Bronchus fibroblast of lung (primary cell): Measurements from ENCODE around the gene RABL6. TPM values are rescaled to one million over a fixed set of nuclear protein-coding genes. Genes with fewer than 3 reads are reported as not detected.

ENCODE experiments used
- total RNA-seq: library from RNA; depleted of rRNA; stranded (reverse); fragments of >200 nt; gene quantifications from 2 replicates; pipeline ENCODE4 v1.2.3, GENCODE V29; 2015

The RABL6 gene
- 85.8 and 89.3 TPM in 2 replicates for total RNA-seq

GRCh38 chr9:136807281-136808074, at the start of gene RABL6:
TSS of gene RABL6 (plus strand) at chr9:136807948. CDS start at chr9:136808197, 249 bp downstream.

GRCh38 chr9:136764301-136764891, 43.4 kb upstream of the RABL6 start, which contains the start of gene LCN15:
TSS of gene LCN15 (minus strand) at chr9:136764518. CDS start at chr9:136764488, 30 bp downstream.

GRCh38 chr9:136790640-136791515, 16.9 kb upstream of the RABL6 start, which contains the start of gene TMEM141:
TSS of gene TMEM141 (plus strand) at chr9:136791344. CDS start at chr9:136791371, 27 bp downstream.

GRCh38 chr9:136796238-136796774, 11.4 kb upstream of the RABL6 start, which contains the start of gene CCDC183:
TSS of gene CCDC183 (plus strand) at chr9:136796338. CDS start at chr9:136796398, 60 bp downstream.

GRCh38 chr9:136842380-136842948, 34.7 kb downstream of the RABL6 start, which contains the start of gene AJM1:
TSS of gene AJM1 (plus strand) at chr9:136842478. CDS start at chr9:136844415, 1,937 bp downstream.

GRCh38 chr9:136849038-136849959, 41.6 kb downstream of the RABL6 start, which contains the start of gene PHPT1:
TSS of gene PHPT1 (plus strand) at chr9:136849409. CDS start at chr9:136849431, 22 bp downstream.

GRCh38 chr9:136851941-136852663, 44.4 kb downstream of the RABL6 start, which contains the start of gene MAMDC4:
TSS of gene MAMDC4 (plus strand) at chr9:136852346. CDS start at chr9:136852417, 71 bp downstream.

GRCh38 chr9:136885950-136886578, 78.3 kb downstream of the RABL6 start, which contains the start of gene TRAF2:
TSS of gene TRAF2 (plus strand) at chr9:136886516. CDS start at chr9:136898741, 12,225 bp downstream.

Other genes with a start within 250 kb of the RABL6 start
- gene EGFL7, start 145.0 kb upstream of the RABL6 start, total RNA-seq, result 2.1 and 2.4 TPM in 2 replicates
- gene AGPAT2, start 120.5 kb upstream of the RABL6 start, total RNA-seq, result 35.5 and 36.6 TPM in 2 replicates
- gene DIPK1B, start 95.4 kb upstream of the RABL6 start, total RNA-seq, result 1.5 and 2.5 TPM in 2 replicates
- not detected in 2 replicates for gene LCN10, start 65.0 kb upstream of the RABL6 start, total RNA-seq
- gene LCN6, start 59.4 kb upstream of the RABL6 start, total RNA-seq, result not detected in 2 replicates
- not detected in 2 replicates for gene LCN8, start 49.7 kb upstream of the RABL6 start, total RNA-seq
- gene LCN15, start 43.4 kb upstream of the RABL6 start, total RNA-seq, result not detected in 2 replicates
- gene TMEM141, start 16.6 kb upstream of the RABL6 start, total RNA-seq, result 85.4 and 89.2 TPM in 2 replicates
- under 0.01 TPM in 1 of 2 replicates, not detected in the other for gene CCDC183, start 11.6 kb upstream of the RABL6 start, total RNA-seq
- gene AJM1, start 34.5 kb downstream of the RABL6 start, total RNA-seq, result 0.45 and 1.3 TPM in 2 replicates
- 119 and 125 TPM in 2 replicates for gene PHPT1, start 41.5 kb downstream of the RABL6 start, total RNA-seq
- 2.5 and 3.0 TPM in 2 replicates for gene MAMDC4, start 44.4 kb downstream of the RABL6 start, total RNA-seq
- 491 and 504 TPM in 2 replicates for gene EDF1, start 58.4 kb downstream of the RABL6 start, total RNA-seq
- gene TRAF2, start 78.6 kb downstream of the RABL6 start, total RNA-seq, result 9.1 and 9.4 TPM in 2 replicates
- 113 and 115 TPM in 2 replicates for gene FBXW5, start 136.8 kb downstream of the RABL6 start, total RNA-seq
- not detected in 2 replicates for gene C8G, start 137.3 kb downstream of the RABL6 start, total RNA-seq
- gene LCN12, start 144.3 kb downstream of the RABL6 start, total RNA-seq, result not detected in 2 replicates
- 2.4 TPM in 1 of 2 replicates, not detected in the other for gene PTGDS, start 169.6 kb downstream of the RABL6 start, total RNA-seq
- under 0.01 TPM in 1 of 2 replicates, not detected in the other for gene LCNL1, start 175.0 kb downstream of the RABL6 start, total RNA-seq
- gene PAXX, start 184.5 kb downstream of the RABL6 start, total RNA-seq, result 30.6 and 32.9 TPM in 2 replicates
- 1.3 and 4.0 TPM in 2 replicates for gene CLIC3, start 188.6 kb downstream of the RABL6 start, total RNA-seq
- gene ABCA2, start 220.3 kb downstream of the RABL6 start, total RNA-seq, result 8.5 and 9.4 TPM in 2 replicates
- gene FUT7, start 224.1 kb downstream of the RABL6 start, total RNA-seq, result not detected in 2 replicates
- 18.7 and 19.6 TPM in 2 replicates for gene NPDC1, start 238.2 kb downstream of the RABL6 start, total RNA-seq
- not detected in 2 replicates for gene ENTPD2, start 246.1 kb downstream of the RABL6 start, total RNA-seq